TTC549 (cell line): Measurements from ENCODE around the gene SAPCD1.
A peak's percentile ranks its signal among the peaks of the same experiment; 100 is the strongest.

Source experiments
- FAIRE-seq: peaks from 2 replicates; lab custom pipeline; 2012; peaks lifted over from hg19 to GRCh38; lab: Jason Lieb, UNC

Gene SAPCD1

GRCh38 chr6:31729515-31729978, 32.9 kb upstream of the SAPCD1 start:
- FAIRE-seq: no peak

GRCh38 chr6:31729979-31730630, 32.4 kb upstream of the SAPCD1 start:
- no peak for FAIRE-seq

DNA sequence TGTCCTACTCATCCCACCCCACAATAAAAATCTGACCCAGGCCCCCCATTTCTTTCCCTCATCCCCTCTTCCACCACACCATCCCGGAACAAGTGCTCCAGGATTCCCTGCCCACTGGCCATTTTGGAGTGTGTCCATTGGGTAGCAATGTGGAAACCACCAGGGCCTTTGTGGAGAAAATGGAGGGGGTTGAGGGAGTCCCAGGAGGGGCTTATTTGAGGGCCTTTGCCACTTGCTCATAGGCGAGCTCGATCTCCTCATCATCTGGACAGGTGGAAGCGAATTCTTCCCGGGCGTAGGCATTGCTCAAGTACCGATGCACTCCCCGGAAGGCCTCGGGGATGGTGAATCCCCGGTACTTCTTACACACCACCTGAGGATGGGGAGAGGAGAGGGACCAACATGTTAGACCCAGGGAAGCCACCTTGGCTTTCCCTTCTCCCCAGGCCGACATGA, 31.8 kb upstream of the SAPCD1 start:
- no peak for FAIRE-seq

GRCh38 chr6:31732029-31732428, 30.4 kb upstream of the SAPCD1 start:
- FAIRE-seq: no peak

- no peak for FAIRE-seq
These were observed 28.7 kb upstream of the SAPCD1 start for GRCh38 chr6:31733734-31734133.

DNA sequence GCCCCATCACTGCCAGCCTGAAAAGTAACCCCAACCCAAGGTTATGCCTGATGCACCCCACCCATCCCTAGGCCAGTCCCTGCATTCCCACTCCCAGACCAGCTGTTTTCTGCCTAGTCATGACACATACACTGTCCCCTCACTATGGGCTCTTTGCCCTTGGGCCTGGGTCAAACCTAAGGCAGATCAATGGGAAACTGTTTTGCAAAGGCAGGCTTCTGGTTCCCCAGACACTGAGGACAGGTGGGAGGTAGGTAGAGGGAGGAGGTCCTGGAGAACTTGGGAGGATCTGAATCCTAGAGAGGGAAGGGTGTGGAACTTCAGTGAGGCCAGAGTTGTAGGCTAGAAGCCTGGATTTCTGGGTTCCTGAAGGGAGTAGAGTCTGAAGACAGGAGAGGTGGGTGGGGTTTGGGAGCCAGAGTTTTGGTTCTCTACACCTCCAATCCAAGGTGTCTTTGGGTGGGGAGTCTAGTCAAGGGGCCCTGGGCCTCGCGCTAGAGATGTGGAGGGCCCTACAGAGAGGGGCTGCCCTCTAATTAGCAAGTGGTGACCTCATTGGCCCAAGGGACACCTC, 28.1 kb upstream of the SAPCD1 start:
- FAIRE-seq: no peak

GRCh38 chr6:31734821-31735406, 27.5 kb upstream of the SAPCD1 start:
- FAIRE-seq: no peak

GRCh38 chr6:31736021-31736767, 26.3 kb upstream of the SAPCD1 start, which contains the start of gene CLIC1:
CLIC1 (minus strand) TSS chr6:31736530; CDS start chr6:31736300, 230 bp downstream.
- no peak for FAIRE-seq

GRCh38 chr6:31736768-31737314, 25.6 kb upstream of the SAPCD1 start:
- no peak for FAIRE-seq

DNA sequence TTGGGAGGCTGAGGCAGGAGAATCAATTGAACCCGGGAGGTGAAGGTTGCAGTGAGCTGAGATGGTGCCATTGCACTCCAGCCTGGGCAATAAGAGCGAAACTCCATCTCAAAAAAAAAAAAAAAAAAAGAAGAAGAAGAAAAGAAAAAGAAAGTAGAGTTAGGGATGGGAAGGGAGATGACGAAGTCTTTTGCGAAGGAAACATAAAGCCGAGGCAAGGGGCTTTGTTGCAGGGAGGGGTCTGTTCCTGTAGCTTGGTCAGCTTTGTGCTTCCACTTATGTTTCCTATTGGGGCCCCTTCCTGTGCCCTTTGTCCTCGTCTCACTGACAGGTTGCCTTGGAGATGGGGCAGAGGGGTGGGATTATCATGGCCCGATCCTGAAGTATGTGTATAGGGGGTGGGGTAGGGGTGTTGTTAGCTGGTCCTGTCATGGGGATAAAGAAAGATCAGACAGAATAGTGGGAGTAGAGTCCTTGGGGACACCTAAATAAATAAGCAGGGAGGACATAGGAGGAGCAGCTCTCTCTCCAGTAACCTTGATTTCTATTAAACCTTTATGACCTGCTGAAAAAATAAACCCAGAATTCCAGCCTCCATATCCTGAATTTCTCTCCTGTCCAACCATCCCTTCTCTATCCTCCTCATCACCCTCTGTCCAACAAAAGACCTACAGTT, 25.0 kb upstream of the SAPCD1 start:
- FAIRE-seq: no peak

GRCh38 chr6:31737991-31738979, 24.2 kb upstream of the SAPCD1 start:
- peak; percentile 31 for FAIRE-seq

DNA sequence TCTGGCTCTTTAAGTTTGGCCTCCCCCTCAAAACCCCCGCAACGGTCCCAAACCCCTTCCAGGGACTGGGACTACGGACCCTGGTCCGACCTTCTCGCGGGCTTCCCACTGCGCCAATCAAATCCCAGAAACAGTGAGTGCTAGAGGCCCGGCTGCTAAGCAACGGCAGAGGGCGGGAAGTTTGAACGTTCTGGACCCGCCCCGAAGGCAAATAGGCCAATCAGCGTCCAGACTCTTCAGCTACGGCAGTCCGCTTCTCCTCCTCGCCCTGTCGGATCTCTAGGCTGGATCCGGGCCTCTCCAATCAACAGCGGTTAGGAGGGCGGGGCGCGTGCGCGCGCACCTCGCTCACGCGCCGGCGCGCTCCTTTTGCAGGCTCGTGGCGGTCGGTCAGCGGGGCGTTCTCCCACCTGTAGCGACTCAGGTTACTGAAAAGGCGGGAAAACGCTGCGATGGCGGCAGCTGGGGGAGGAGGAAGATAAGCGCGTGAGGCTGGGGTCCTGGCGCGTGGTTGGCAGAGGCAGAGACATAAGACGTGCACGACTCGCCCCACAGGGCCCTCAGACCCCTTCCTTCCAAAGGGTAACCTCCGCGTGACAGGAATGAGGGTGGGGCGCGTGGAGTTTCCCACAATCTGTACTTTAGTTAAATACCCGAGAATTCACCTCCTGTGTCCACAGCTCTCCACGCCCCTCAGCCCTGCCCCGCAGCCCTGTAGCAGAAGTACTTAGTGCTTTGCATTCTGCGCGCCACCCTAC, 22.6 kb upstream of the SAPCD1 start, which contains the start of gene MSH5:
TSS of gene MSH5 (plus strand) at position 367 of the 758 bp plus-strand sequence. CDS start 462 bp downstream, outside the sequence.
- FAIRE-seq: peak; percentile 91

DNA sequence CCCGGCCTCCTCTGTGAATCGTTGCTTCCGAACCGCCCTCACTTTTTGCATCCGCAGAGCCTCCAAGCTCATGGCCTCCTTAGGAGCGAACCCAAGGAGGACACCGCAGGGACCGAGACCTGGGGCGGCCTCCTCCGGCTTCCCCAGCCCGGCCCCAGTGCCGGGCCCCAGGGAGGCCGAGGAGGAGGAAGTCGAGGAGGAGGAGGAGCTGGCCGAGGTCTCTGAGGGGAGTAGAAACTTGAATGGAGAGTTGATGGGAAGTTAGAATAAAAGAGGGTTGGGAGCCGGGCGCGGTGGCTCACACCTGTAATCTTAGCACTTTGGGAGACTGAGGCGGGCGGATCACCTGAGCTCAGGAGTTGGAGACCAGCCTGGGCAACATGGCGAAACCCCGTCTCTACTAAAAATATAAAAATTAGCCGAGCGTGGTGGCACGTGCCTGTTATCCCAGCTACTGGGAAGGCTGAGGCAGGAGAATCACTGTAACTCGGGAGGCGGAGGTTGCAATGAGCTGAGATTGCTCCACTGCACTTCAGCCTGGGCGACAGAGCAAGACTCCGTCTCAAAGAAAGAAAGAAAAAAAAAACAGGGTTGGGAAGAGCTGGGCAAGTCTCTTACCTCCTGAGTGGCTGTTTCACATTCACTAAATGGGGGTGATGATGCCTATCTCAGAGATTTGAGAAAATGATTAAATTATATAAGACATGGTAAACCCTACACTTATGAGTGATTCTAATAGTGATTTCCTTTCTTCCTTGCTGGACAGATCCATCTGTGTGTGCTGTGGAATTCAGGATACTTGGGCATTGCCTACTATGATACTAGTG, 21.8 kb upstream of the SAPCD1 start:
- FAIRE-seq: no peak

GRCh38 chr6:31741815-31742214, 20.6 kb upstream of the SAPCD1 start:
- FAIRE-seq: no peak

GRCh38 chr6:31742894-31743293, 19.6 kb upstream of the SAPCD1 start:
- no peak for FAIRE-seq

DNA sequence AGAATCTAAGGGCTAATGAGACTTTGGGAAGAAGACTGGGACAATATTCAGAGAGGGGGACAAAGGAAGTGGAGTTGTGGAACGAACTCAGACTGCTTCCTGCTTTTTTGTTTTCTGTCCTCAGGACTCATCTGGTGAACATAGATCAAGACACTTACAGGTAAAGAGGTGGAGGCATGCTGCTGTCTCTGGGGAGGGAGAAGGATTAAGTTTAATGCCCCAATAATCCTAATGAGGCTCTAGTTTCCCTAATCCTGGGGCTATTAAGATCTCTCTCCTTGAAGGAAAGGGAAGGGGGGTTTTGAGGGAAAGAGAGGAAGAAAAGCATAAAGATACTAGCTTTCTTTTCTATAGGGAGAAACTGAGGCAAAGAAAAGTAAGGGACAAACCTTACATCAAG, 18.0 kb upstream of the SAPCD1 start:
- no peak for FAIRE-seq

GRCh38 chr6:31749301-31750036, 13.0 kb upstream of the SAPCD1 start:
- no peak for FAIRE-seq

DNA sequence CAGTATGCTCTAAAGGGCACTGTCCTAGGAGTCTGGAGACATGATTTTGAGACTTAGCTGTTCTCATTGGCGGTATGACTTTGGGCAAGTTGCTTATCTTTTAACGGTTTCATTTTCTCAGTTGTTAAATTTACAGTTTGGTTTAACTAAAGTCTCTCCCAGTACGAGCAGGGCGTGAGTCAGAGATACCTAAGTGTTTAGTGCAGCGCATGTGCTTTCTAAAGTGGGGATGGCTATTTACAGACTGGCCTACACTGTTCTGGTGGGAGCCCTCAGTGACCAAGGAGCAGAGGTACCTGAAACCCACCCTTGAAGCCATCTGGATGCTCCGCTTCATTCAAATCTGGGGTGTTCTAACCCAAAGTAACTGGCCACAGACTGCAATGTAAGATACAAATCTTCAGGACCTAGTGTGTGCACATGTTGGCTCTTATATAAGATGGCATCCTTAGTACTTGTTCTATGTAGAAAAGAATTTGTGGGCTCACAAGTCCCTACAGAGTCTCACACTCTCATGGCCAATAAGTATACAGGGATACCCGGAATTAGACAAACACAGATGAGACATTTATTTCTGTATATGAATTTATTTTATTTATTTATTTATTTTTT, 11.9 kb upstream of the SAPCD1 start:
- FAIRE-seq: no peak
